RKO (cell line): ENCODE data around the gene DKK2.

Experiments
- DNase-seq: peaks from one replicate; pipeline ENCODE4 v3.0.0-alpha.2; 2016; ENCODE audit warnings: low spot score

DKK2 gene

GRCh38 chr4:107017443-107018343, 18.4 kb downstream of the DKK2 start:
- DNase-seq = no peak

GRCh38 chr4:107011312-107011711, 24.8 kb downstream of the DKK2 start:
- DNase-seq = no peak

GRCh38 chr4:107009196-107009968, 26.7 kb downstream of the DKK2 start:
- no peak for DNase-seq

DNA sequence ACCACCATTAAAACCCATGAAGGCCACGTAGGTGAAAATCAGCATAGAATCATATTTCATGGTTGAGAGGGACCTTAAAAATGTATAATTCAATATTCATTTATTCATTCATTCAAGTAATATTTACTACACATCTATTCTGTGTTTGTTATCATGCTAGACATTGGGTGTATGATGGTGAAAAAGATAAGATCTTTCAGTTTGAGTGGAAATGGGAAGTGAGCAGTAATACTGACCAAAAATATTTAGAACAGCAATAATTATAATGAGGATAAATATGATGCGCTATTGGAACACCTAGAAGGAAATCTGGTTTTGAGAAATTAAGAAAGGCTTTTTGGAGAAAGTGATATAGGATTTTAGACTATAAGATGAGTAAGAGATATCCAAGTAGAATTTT, 28.0 kb downstream of the DKK2 start:
- DNase-seq = no peak

GRCh38 chr4:107006218-107006617, 29.9 kb downstream of the DKK2 start:
- no peak for DNase-seq

- DNase-seq = no peak
These were observed 39.6 kb downstream of the DKK2 start for GRCh38 chr4:106996490-106996889.

GRCh38 chr4:106993827-106994226, 42.3 kb downstream of the DKK2 start:
- DNase-seq = no peak

DNA sequence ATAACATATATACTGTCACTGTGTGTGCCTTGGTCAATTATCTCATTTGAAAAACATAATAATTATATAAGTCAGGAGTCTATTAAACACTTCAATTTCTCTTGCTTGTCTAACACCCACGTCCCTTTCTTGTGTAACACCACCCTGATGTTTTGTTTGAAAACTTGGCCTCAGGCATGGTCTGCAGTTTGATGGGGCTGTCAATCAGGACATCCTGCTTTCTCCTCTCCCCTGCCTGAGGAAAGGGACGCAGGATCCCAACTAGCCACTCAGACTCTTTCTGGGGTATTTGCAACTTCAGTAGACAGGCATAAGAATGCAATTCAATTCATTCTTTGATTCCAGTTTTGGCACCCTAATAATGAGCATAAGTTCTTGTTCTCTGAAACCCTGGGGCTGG, 48.8 kb downstream of the DKK2 start:
- no peak for DNase-seq

GRCh38 chr4:106986486-106986885, 49.6 kb downstream of the DKK2 start:
- DNase-seq = peak; percentile 36

GRCh38 chr4:106985830-106986229, 50.3 kb downstream of the DKK2 start:
- DNase-seq = peak; percentile 3

DNA sequence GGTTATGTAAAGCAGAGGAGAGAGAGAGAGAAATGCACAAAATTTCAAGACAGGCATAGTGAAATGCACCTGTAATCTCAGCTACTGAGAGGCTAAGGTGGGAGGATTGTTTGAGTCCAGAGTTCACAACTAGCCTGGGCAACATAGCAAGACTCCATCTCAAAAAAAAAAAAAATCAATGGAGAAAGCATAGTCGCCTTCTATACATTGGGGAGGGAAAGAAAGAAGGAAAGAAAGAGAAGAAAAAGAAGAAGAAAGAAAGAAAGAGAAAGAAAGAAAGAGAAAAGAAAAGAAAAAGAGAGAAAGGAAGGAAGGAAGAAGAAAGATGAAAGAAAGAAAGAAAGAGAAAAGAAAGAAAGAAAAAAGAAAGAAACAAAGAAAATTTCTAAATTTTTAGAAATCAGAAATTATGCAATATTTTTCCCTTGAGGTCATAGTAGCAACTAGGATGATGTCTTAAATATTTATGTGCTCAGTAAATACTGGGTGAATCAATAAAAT, 53.4 kb downstream of the DKK2 start:
- no peak for DNase-seq

GRCh38 chr4:106981431-106981830, 54.7 kb downstream of the DKK2 start:
- no peak for DNase-seq

GRCh38 chr4:106979476-106979875, 56.6 kb downstream of the DKK2 start:
- DNase-seq = no peak

DNA sequence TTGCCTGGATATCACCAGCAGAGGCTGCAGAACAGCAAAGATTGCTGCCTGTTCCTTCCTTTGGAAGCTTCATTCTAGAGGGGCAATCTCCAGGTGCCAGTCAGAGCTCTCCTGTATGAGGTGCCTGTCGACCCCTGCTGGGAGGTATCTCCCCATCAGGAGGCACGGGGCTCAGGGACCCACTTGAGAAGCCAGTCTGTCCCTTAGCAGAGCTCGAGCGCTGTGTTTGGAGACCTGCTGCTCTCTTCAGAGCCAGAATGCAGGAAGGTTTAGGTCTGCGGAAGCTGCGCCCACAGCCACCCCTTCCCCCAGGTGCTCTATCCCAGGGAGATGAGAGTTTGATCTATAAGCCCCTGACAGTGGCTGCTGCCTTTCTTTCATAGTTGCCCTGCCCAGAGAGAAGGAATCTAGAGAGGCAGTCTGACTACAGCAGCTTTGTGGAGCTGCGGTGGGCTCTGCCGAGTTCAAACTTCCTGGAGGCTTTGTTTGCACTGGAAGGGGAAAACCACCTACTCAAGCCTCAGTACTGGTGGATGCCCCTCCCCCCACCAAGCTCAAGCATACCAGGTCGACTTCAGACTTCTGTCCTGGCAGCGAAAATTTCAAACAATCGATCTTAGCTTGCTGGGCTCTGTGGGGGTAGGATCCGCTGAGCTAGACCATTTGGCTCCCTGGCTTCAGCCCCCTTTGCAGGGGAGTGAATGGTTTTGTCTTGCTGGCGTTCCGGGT, 57.9 kb downstream of the DKK2 start:
- DNase-seq = no peak

- no peak for DNase-seq
These were observed 64.5 kb downstream of the DKK2 start for GRCh38 chr4:106971636-106972035.

GRCh38 chr4:106967892-106968291, 68.2 kb downstream of the DKK2 start:
- no peak for DNase-seq

DNA sequence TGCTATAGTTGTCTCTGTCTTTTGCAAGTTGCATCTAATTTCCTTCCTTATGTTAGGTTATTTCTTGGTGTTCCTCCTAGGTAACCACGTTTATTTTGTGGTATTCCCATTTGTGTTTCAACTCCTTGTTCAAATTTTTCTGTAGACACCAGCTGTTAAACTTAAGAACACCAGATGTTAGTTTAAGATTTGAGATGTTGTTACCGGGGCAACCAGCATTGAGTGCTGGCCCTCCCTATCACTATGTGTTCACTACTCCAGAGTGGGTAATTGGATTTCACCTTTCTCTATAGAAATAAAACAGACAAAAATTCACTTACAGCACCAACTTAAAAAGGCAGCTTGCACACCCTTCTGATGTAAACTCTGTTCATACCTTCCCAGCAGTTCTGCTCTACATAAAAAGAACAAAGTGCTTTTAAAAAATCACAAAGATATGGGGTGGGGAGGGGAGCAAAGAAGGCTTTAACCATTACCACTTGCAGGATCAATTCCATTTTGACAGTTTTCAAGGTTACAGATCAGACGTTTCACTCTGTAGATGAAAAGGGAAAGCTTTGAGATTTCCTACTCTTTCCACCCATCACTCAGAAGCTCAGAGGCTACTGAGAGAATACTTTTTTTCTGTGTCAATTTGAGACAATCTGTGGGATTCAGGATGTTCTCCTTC, 82.9 kb downstream of the DKK2 start:
- DNase-seq = no peak

GRCh38 chr4:106951891-106952290, 84.2 kb downstream of the DKK2 start:
- DNase-seq = no peak

GRCh38 chr4:106941841-106942240, 94.3 kb downstream of the DKK2 start:
- no peak for DNase-seq

DNA sequence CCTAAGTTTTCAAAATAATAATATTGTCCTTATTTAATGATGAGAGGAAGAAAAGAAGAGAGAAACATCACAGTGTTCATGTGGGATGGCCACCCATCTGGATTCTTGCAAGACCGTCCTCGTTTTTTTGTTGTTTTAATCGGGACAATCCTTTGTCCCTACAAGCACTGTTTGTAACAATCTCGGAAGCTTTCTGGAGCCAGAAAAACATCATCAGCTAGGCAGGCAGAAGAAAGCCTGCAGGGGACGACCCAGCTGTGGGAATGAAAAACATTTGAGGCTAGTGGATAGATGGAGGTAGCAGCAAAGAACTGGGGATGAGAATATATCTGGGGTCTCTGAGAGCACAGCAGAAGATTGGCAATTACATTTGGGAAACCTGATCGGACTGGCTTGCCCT, 105.6 kb downstream of the DKK2 start:
- DNase-seq = no peak

DNA sequence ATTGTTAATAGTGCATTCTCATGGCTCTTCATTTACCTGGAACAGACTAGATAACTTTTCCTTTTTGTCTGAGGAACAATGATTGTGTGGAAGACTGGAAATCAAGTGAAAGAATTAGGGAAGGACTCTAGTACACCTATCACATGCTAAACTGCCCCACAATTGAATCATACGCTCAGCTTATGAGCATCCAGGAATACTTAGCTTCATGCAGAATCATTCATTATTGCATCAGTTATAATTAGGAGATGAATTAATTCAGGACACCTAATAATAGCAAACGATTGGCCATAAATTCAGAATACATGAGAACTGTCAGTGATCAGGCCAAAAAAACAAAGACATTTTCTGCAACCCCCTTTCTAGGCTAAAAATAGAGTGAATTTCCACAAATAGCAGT, 106.9 kb downstream of the DKK2 start:
- DNase-seq = no peak

GRCh38 chr4:106914223-106914622, 121.9 kb downstream of the DKK2 start:
- DNase-seq = no peak
